GM21786 (cell line): ENCODE data around the gene KCNN3.

ENCODE experiments used
- ATAC-seq: cut with Tn5 transposase; IDR thresholded peaks from one replicate; pipeline ENCODE4 v1.9.1; 2021; ENCODE audit not compliant: unreplicated experiment

The KCNN3 gene

GRCh38 chr1:154842635-154843034 lies 27.4 kb downstream of the KCNN3 start:
- no peak for ATAC-seq

- no peak for ATAC-seq
These were observed 28.7 kb downstream of the KCNN3 start for GRCh38 chr1:154841384-154841783.

- no peak for ATAC-seq
These were observed 29.6 kb downstream of the KCNN3 start for GRCh38 chr1:154840269-154841176.

- ATAC-seq = no peak
These were observed 30.4 kb downstream of the KCNN3 start for GRCh38 chr1:154839691-154840090.

- ATAC-seq = no peak
These were observed 31.1 kb downstream of the KCNN3 start for GRCh38 chr1:154838988-154839387.

- no peak for ATAC-seq
These were observed 31.6 kb downstream of the KCNN3 start for GRCh38 chr1:154838461-154838860.

- peak; percentile 86 for ATAC-seq
These were observed 32.4 kb downstream of the KCNN3 start for GRCh38 chr1:154837672-154838171.

- no peak for ATAC-seq
These were observed 32.9 kb downstream of the KCNN3 start for GRCh38 chr1:154837034-154837671.

- no peak for ATAC-seq
These were observed 34.4 kb downstream of the KCNN3 start for GRCh38 chr1:154835531-154836324.

- ATAC-seq = no peak
These were observed 36.2 kb downstream of the KCNN3 start for GRCh38 chr1:154833841-154834240.

- ATAC-seq = no peak
These were observed 36.9 kb downstream of the KCNN3 start for GRCh38 chr1:154833209-154833608.

- ATAC-seq = no peak
These were observed 37.7 kb downstream of the KCNN3 start for GRCh38 chr1:154832384-154832783.

GRCh38 chr1:154831462-154831861 lies 38.6 kb downstream of the KCNN3 start:
- ATAC-seq = no peak

GRCh38 chr1:154829062-154829461 lies 41.0 kb downstream of the KCNN3 start:
- ATAC-seq = no peak

GRCh38 chr1:154824179-154825000 lies 45.7 kb downstream of the KCNN3 start:
- no peak for ATAC-seq

- no peak for ATAC-seq
These were observed 47.4 kb downstream of the KCNN3 start for GRCh38 chr1:154822717-154823116.

- ATAC-seq = no peak
These were observed 47.8 kb downstream of the KCNN3 start for GRCh38 chr1:154822233-154822632.

GRCh38 chr1:154821083-154821482 lies 49.0 kb downstream of the KCNN3 start:
- ATAC-seq = no peak

- ATAC-seq = no peak
These were observed 49.4 kb downstream of the KCNN3 start for GRCh38 chr1:154820646-154821045.
